GM18858 (cell line): ENCODE data around the gene DPF3.

ENCODE experiments used
- ATAC-seq: cut with Tn5 transposase; IDR thresholded peaks from one replicate; pipeline ENCODE4 v1.9.1; 2021; ENCODE audit not compliant: unreplicated experiment

The DPF3 gene

GRCh38 chr14:72606879-72607278 lies 287.0 kb downstream of the DPF3 start:
- no peak for ATAC-seq

- no peak for ATAC-seq
Observed at GRCh38 chr14:72605921-72606220, 288.0 kb downstream of the DPF3 start.

GRCh38 chr14:72605096-72605920 lies 288.6 kb downstream of the DPF3 start:
- no peak for ATAC-seq

- ATAC-seq = no peak
Observed at GRCh38 chr14:72604133-72604532, 289.8 kb downstream of the DPF3 start.

GRCh38 chr14:72603639-72604038 lies 290.3 kb downstream of the DPF3 start:
- no peak for ATAC-seq

GRCh38 chr14:72600551-72601330 lies 293.2 kb downstream of the DPF3 start:
- no peak for ATAC-seq

GRCh38 chr14:72599579-72600470 lies 294.1 kb downstream of the DPF3 start:
- no peak for ATAC-seq

- no peak for ATAC-seq
Observed at GRCh38 chr14:72598306-72598705, 295.6 kb downstream of the DPF3 start.

GRCh38 chr14:72597252-72598233 lies 296.4 kb downstream of the DPF3 start:
- no peak for ATAC-seq

GRCh38 chr14:72595152-72595862 lies 298.6 kb downstream of the DPF3 start:
- no peak for ATAC-seq

GRCh38 chr14:72594099-72594901 lies 299.6 kb downstream of the DPF3 start:
- no peak for ATAC-seq

- no peak for ATAC-seq
Observed at GRCh38 chr14:72591391-72591790, 302.5 kb downstream of the DPF3 start.

- ATAC-seq = no peak
Observed at GRCh38 chr14:72590577-72590976, 303.3 kb downstream of the DPF3 start.

GRCh38 chr14:72589652-72590051 lies 304.2 kb downstream of the DPF3 start:
- no peak for ATAC-seq

- ATAC-seq = no peak
Observed at GRCh38 chr14:72588521-72588920, 305.4 kb downstream of the DPF3 start.

- ATAC-seq = no peak
Observed at GRCh38 chr14:72583316-72584272, 310.3 kb downstream of the DPF3 start.

GRCh38 chr14:72582582-72582981 lies 311.3 kb downstream of the DPF3 start:
- ATAC-seq = no peak

- ATAC-seq = no peak
Observed at GRCh38 chr14:72578514-72578913, 315.4 kb downstream of the DPF3 start.
